GM06990 (cell line): Measurements from ENCODE around the gene SLC28A2.
A peak's percentile ranks its signal among the peaks of the same experiment; 100 is the strongest.

Source experiments
- DNase-seq: peaks from one replicate; pipeline ENCODE4 v3.0.0-alpha.2; 2011; ENCODE audit not compliant: insufficient read length; ENCODE audit errors: extremely low read depth
- H3K27me3 ChIP-seq: replicated peaks from 2 replicates; pipeline ENCODE4 v1.6.0; 2011; ENCODE audit warnings: low read length; ENCODE audit not compliant: control insufficient read depth, insufficient read depth
- H3K36me3 ChIP-seq: 2 replicates; pipeline ENCODE4 v1.5.1; 2011; ENCODE audit warnings: low read length; ENCODE audit not compliant: control insufficient read depth, insufficient read depth
- H3K4me3 ChIP-seq: replicated peaks from 2 replicates; pipeline ENCODE4 v1.5.1; 2011; ENCODE audit warnings: low read depth, mild to moderate bottlenecking, control low read depth, low read length
- TF ChIP-seq, protein P1 (sequence below): IDR thresholded peaks from 2 replicates; pipeline ENCODE4 v1.5.1; 2011; ENCODE audit warnings: low read length, control low read depth, mild to moderate bottlenecking, inconsistent platforms; ENCODE audit not compliant: insufficient read depth, poor library complexity, severe bottlenecking

Gene SLC28A2

DNA sequence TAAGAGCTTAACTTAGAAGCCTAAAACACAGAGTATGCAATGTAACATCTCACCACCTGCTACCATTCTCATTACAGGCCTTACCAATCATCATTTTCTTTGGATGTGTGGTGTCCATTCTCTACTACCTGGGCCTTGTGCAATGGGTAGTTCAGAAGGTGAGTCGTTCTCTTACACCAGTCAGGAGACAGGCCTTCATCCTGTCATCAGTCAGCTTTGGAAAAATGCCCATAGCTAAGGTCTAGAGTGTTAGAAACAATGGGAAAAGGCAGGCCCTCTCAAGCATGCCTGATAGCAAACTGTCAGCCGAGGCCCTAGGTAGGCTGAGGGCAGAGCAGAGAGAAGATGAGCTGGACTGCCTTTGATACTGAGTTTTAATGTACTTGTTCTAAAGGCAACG is 13.5 kb downstream of the SLC28A2 start:
- Histone ChIP-seq H3K27me3 (no peaks in the 10 kb centered on the region), H3K4me3 (no peak overlapping the region), H3K36me3 (no peaks in the 10 kb centered on the region)
- DNase-seq = no peak
- TF ChIP-seq, protein P1, sequence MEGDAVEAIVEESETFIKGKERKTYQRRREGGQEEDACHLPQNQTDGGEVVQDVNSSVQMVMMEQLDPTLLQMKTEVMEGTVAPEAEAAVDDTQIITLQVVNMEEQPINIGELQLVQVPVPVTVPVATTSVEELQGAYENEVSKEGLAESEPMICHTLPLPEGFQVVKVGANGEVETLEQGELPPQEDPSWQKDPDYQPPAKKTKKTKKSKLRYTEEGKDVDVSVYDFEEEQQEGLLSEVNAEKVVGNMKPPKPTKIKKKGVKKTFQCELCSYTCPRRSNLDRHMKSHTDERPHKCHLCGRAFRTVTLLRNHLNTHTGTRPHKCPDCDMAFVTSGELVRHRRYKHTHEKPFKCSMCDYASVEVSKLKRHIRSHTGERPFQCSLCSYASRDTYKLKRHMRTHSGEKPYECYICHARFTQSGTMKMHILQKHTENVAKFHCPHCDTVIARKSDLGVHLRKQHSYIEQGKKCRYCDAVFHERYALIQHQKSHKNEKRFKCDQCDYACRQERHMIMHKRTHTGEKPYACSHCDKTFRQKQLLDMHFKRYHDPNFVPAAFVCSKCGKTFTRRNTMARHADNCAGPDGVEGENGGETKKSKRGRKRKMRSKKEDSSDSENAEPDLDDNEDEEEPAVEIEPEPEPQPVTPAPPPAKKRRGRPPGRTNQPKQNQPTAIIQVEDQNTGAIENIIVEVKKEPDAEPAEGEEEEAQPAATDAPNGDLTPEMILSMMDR = no peak

DNA sequence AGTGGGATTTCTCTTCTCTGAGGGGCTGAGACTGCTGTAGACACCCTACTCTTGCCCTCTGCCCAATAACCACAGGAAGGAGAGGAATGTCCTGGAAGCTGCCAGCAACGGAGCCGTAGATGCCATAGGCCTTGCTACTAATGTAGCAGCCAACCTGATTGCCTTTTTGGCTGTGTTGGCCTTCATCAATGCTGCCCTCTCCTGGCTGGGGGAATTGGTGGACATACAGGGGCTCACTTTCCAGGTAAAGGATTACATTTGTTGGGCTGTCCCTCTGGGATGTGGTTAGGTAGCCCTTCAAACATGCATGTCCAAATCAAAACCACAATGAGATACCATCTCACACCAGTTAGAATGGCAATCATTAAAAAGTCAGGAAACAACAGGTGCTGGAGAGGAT is 16.1 kb downstream of the SLC28A2 start:
- TF ChIP-seq, protein P1 = peak; percentile 44
- no peak overlapping the region for H3K4me3 ChIP-seq
- DNase-seq = no peak
- H3K27me3 ChIP-seq = no peaks in the 10 kb centered on the region
- H3K36me3 ChIP-seq = no peaks in the 10 kb centered on the region

DNA sequence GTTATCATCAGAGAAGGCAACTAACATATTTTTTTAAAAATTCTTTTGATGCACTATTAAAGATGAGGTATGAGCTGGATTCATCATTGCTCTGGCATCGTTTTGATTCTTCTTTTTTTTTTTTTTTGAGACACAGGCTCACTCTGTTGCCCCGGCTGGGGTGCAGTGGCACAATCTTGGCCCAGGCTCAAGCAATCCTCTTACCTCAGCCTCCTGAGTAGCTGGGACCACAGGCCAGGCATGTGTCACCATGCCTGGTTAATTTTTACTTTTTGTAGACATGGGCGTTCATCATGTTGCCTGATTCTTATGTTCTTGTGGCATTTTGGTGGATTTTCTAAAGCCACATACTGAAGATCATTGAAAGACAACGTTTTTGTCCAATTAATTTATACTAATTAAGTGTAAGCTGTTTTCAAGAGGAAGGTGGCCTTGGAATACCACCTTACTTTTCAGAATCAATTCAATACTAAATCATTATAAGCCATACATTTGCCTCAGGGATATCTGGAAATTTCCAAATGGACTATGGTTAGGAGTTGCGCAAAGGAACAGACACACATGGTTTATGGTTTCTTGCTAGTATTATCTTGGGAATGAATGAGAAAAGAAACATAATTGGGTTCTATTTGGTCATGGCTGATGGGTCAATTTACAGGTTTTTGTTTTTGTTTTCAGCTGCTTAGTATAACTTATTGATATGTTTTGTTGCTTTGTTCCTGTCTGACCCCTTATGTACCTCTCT is 22.8 kb downstream of the SLC28A2 start:
- H3K4me3 ChIP-seq = no peak overlapping the region
- H3K36me3 ChIP-seq = no peaks in the 10 kb centered on the region
- H3K27me3 ChIP-seq = no peaks in the 10 kb centered on the region
- TF ChIP-seq, protein P1 = no peak
- DNase-seq = no peak

DNA sequence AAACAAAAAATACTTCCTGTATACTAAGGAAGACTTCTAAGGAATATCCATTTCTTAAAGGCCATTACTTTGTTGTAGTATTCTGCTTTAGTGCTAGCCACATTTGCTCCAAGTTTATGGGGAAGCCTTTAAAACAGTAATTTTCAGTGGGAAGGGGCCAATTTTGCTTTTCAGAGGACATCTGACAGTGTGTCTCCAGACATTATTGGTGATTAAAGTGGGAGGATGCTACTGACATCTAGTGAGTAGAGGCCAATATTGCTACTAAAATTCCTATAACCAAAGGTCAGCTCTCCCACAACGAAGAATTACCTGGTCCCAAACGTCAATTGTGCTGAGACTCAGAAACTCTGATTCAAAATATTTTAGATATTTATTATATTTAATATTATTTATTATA is 24.8 kb downstream of the SLC28A2 start:
- TF ChIP-seq, protein P1 = peak; percentile 45
- Histone ChIP-seq H3K36me3 (no peaks in the 10 kb centered on the region), H3K27me3 (no peaks in the 10 kb centered on the region), H3K4me3 (no peak overlapping the region)
- DNase-seq = no peak

DNA sequence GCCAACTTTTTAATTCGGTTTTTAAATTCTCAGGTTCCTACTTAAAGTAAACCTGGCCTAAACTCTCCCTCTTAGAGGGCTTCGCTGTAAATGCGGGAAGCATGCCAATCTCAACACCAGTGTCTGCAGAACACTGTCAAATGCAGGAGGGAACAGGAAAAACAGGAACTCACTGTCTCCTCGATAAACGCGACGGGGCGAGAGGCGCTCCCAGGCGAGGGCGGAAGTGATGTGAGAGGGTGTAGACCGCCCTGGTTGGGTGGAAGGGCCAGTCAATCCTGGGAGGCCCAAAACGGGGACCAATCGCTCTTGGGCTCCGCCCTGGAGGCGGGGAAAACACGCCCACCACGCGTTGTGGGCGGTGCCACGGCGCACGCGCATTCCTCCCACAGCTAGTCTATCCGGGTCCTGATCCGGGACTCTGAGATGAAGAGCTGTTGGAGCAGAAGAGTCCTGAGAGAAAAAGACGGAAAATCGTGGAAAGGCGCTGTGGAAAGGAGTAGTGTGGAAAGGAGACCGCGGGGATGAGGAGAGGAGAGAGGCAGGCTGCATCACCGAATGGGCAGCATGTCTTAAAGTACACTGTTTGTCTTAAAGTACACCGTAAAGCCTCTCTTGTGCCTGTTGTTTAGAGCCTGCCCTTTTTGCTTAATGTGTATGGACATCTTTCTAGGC is 27.1 kb downstream of the SLC28A2 start:
- peak overlapping the region; percentile 90 for H3K4me3 ChIP-seq
- TF ChIP-seq, protein P1 = no peak
- peak; percentile 98 for DNase-seq
- no peaks in the 10 kb centered on the region for H3K36me3 ChIP-seq
- H3K27me3 ChIP-seq = no peaks in the 10 kb centered on the region

DNA sequence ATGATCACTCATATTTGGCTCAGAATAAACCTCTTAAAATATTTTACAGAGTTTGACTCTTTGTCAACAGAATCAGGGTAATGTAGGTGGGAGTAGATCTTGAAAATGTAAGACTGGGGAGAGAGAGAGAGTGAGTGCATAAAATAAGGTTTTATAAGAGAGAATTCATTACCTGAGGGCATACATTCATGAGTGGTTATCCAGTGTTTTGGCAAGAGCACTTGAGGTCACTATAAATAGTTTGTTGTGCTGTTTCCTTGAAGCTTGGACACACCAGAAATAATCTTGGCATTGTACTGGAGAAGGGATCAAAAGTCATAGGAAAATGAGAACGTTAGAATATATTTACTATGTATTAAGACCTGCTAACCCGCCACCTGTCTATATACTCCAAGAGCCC is 33.4 kb downstream of the SLC28A2 start:
- no peaks in the 10 kb centered on the region for H3K27me3 ChIP-seq
- TF ChIP-seq, protein P1 = no peak
- H3K36me3 ChIP-seq = no peaks in the 10 kb centered on the region
- no peak overlapping the region for H3K4me3 ChIP-seq
- no peak for DNase-seq
